Lower lobe of right lung (tissue), 2 donors: ENCODE measurements around the gene ZNF827. TPM values are rescaled to one million over a fixed set of nuclear protein-coding genes. Genes with fewer than 3 reads are reported as not detected.

Source experiments
- ATAC-seq, 2 donors: fragments of 200-7000 bp; cut with Tn5 transposase; one replicate each; pipeline ENCODE4 v1.9.1; 2020 to 2022; ENCODE audit warnings: mild to moderate bottlenecking in 2 of 2, moderate library complexity in 2 of 2
- DNase-seq: peaks from one replicate; pipeline ENCODE4 v3.0.0-alpha.2; 2020
- H3K27ac ChIP-seq: fragments of 200-600 bp; one replicate; pipeline ENCODE4 v1.8.0; 2022
- H3K27me3 ChIP-seq: fragments of 200-600 bp; one replicate; pipeline ENCODE4 v1.8.0; 2022; ENCODE audit warnings: low read depth
- H3K36me3 ChIP-seq: fragments of 200-600 bp; one replicate; pipeline ENCODE4 v1.8.0; 2022; ENCODE audit warnings: mild to moderate bottlenecking
- H3K4me1 ChIP-seq: fragments of 200-600 bp; one replicate; pipeline ENCODE4 v1.8.0; 2022
- H3K4me3 ChIP-seq: fragments of 200-600 bp; one replicate; pipeline ENCODE4 v1.8.0; 2022; ENCODE audit warnings: mild to moderate bottlenecking
- H3K9me3 ChIP-seq: fragments of 200-600 bp; one replicate; pipeline ENCODE4 v1.8.0; 2022
- intact Hi-C: fragments of 100-400 bp; cut with DNase I; formaldehyde crosslinking; loops from one replicate; pipeline ENCODE4 v1.11.0; 2022
- total RNA-seq: library from RNA; stranded (reverse); fragmentation: NEBNext Ultra II Directional; extraction: Animal tissue kit (Norgen Biotek cat#: 25700); gene quantifications from one replicate; pipeline ENCODE4 v1.2.1, GENCODE V29; 2021
- TF ChIP-seq, protein P1 (sequence below): fragments of 200-600 bp; IDR thresholded peaks from one replicate; pipeline ENCODE4 v1.8.0; 2022; ENCODE audit warnings: antibody characterized with exemption, mild to moderate bottlenecking
- donor health status: DM: no; HTN: yes; CAD: no; lungs with severe emphysema.

ZNF827 gene
- total RNA-seq, 1 donor from 2014 or later: 11.3 TPM

DNA sequence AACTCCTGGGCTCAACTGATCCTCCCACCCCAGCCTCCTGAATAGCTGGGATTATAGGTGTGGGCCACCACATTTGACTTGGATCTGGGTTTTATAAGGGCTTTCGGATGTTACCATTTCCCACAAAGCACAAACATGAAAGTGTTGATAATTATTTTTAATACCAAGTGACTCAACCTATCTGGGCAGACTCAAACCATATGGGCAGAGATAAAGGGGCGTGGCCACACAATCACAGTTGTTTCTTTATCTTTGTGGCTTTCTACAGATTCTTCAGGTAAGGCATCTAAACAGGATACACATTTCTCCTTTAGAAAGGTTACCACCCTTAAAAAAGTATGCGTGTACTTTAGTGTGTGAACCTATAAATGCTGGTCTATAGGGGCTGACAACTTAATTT is 122.5 kb downstream of the ZNF827 start:
- no peaks in the 10 kb centered on the region for H3K9me3 ChIP-seq
- no peaks in the 10 kb centered on the region for H3K27me3 ChIP-seq
- ATAC-seq (no peak), DNase-seq (no peak)
- no peak overlapping the region for H3K27ac ChIP-seq
- TF ChIP-seq, protein P1, sequence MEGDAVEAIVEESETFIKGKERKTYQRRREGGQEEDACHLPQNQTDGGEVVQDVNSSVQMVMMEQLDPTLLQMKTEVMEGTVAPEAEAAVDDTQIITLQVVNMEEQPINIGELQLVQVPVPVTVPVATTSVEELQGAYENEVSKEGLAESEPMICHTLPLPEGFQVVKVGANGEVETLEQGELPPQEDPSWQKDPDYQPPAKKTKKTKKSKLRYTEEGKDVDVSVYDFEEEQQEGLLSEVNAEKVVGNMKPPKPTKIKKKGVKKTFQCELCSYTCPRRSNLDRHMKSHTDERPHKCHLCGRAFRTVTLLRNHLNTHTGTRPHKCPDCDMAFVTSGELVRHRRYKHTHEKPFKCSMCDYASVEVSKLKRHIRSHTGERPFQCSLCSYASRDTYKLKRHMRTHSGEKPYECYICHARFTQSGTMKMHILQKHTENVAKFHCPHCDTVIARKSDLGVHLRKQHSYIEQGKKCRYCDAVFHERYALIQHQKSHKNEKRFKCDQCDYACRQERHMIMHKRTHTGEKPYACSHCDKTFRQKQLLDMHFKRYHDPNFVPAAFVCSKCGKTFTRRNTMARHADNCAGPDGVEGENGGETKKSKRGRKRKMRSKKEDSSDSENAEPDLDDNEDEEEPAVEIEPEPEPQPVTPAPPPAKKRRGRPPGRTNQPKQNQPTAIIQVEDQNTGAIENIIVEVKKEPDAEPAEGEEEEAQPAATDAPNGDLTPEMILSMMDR: no peak
- H3K36me3 ChIP-seq: no peaks in the 10 kb centered on the region
- no peak overlapping the region for H3K4me3 ChIP-seq
- intact Hi-C loops: no loop called here
- H3K4me1 ChIP-seq: no peaks in the 10 kb centered on the region

DNA sequence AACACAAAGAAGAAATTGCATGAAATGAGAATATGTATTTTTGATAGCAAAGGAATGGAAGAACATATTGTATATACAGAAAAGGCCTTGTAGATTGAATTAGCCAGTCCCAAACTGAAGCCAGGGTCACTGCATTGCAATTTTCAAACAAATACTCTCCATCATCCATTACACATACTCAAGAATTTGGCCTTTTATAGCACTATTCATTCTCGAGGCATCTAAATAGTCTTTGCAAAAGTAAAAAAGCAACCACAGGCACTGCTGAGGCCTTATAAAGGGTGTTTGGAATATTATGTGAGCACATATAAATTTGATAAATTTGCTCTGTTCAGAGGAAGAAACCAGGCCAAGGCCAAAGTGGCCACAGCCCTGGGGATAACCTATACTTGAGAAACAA is 123.0 kb downstream of the ZNF827 start:
- no peaks in the 10 kb centered on the region for H3K9me3 ChIP-seq
- no peaks in the 10 kb centered on the region for H3K4me1 ChIP-seq
- no peaks in the 10 kb centered on the region for H3K36me3 ChIP-seq
- ATAC-seq (no peak), DNase-seq (no peak)
- no peak overlapping the region for H3K4me3 ChIP-seq
- no peaks in the 10 kb centered on the region for H3K27me3 ChIP-seq
- intact Hi-C loops: no loop called here
- TF ChIP-seq, protein P1: no peak
- no peak overlapping the region for H3K27ac ChIP-seq

DNA sequence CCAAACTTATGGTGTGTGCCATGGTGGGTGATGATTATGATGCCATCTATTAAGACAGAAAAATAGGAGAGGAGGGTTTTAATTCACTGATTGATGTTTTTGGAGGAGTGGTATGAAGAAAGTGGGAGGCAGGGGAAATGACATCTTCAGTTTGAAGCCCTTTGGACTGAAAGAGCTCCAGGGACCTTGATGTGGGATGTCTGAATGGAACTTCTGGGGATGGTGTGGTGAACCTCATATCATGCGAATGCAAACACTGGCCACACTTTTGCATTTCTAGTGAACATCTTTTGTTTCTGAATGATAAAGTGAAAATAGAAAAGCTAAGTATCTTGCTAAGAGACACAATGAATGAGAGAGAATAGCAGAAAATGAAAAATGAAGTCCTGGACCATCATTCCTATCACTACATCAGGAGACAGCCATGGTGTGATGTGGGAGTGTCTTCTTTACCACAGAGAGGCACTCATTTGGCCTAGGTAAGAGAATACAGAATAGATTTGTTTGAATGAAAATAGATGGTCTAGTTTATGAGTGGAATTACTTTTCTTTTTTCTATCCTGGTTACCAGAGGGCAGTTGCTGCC is 123.5 kb downstream of the ZNF827 start:
- H3K4me1 ChIP-seq: no peaks in the 10 kb centered on the region
- TF ChIP-seq, protein P1: no peak
- H3K36me3 ChIP-seq: no peaks in the 10 kb centered on the region
- intact Hi-C loops: no loop called here
- H3K4me3 ChIP-seq: no peak overlapping the region
- no peaks in the 10 kb centered on the region for H3K9me3 ChIP-seq
- H3K27me3 ChIP-seq: no peaks in the 10 kb centered on the region
- ATAC-seq: no peak
- no peak for DNase-seq
- H3K27ac ChIP-seq: no peak overlapping the region

DNA sequence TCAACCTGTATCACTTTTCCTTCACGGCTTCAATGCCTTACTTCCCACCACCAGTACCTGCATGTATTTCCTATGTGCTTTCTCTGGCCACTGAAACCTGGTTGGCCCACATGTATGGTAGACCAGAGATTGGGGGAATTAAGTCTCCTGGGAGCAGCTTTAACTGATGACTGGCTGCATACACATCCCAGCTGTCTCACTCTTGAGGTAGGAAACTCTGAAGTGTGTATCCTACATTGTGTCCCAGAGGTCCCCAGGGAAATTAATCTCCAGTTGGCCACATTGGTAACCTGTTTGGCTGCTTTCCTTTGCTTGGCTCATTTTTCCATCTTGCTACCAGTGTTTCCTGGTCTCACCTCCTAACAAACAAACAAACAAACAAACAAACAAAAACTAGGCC is 124.4 kb downstream of the ZNF827 start:
- TF ChIP-seq, protein P1: no peak
- H3K27ac ChIP-seq: no peak overlapping the region
- no peaks in the 10 kb centered on the region for H3K27me3 ChIP-seq
- no peak for DNase-seq
- no peaks in the 10 kb centered on the region for H3K36me3 ChIP-seq
- ATAC-seq: no peak
- H3K4me1 ChIP-seq: no peaks in the 10 kb centered on the region
- H3K4me3 ChIP-seq: no peak overlapping the region
- intact Hi-C loops: no loop called here
- H3K9me3 ChIP-seq: no peaks in the 10 kb centered on the region

DNA sequence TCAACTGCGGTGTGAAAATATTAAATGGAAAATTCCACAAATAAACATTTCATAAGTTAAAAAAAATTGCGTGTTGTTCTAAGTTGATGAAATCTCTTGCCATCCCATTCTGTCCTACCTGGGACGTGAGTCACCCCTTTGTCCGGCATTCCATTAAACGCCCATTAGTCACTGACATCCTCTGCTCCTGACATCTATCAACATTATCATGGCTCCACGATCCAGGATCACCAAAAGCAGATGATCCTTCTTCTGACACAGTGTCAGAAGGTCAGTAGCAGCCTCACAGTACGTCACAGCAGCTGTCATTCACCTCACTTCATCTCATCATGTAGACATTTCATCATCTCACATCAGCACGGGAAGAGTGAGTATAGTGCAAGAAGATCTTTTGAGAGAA is 125.7 kb downstream of the ZNF827 start:
- H3K9me3 ChIP-seq: no peaks in the 10 kb centered on the region
- ATAC-seq: no peak

More for the DNA sequence above, 125.7 kb downstream of the ZNF827 start:
- DNase-seq: no peak
- TF ChIP-seq, protein P1: no peak
- H3K27ac ChIP-seq: no peak overlapping the region
- intact Hi-C loops: no loop called here
- no peak overlapping the region for H3K4me3 ChIP-seq
- H3K4me1 ChIP-seq: peaks cover 6% of the 10 kb centered on the region
- no peaks in the 10 kb centered on the region for H3K27me3 ChIP-seq
- no peaks in the 10 kb centered on the region for H3K36me3 ChIP-seq
